IPS-NIHi7 (cell line): ENCODE results near the gene FGD5.

Source experiments
- DNase-seq: peaks from one replicate; pipeline ENCODE4 v3.0.0; 2012; ENCODE audit warnings: mixed read lengths; ENCODE audit errors: extremely low spot score

Gene FGD5

GRCh38 chr3:14976317-14976716, 157.6 kb downstream of the FGD5 start:
- DNase-seq = no peak

- DNase-seq = no peak
These were observed 161.9 kb downstream of the FGD5 start for GRCh38 chr3:14980689-14981088.
